ENCODE measurements around the gene DRAXIN.

DRAXIN gene

GRCh38 chr1:11690397-11691301, 861 bp upstream of the DRAXIN start:
- no peak for DNase-seq

GRCh38 chr1:11691928-11692711, 610 bp downstream of the DRAXIN start:
- no peak for DNase-seq

GRCh38 chr1:11693024-11693590, 1.6 kb downstream of the DRAXIN start:
- peak; percentile 31 for DNase-seq

- no peak for DNase-seq
These were observed 2.4 kb downstream of the DRAXIN start for GRCh38 chr1:11693917-11694316.

- no peak for DNase-seq
These were observed 4.4 kb downstream of the DRAXIN start for GRCh38 chr1:11695861-11696260.

- DNase-seq = no peak
These were observed 5.8 kb downstream of the DRAXIN start for GRCh38 chr1:11697188-11697892.

GRCh38 chr1:11697893-11698210, 6.3 kb downstream of the DRAXIN start:
- no peak for DNase-seq

- DNase-seq = no peak
These were observed 9.3 kb downstream of the DRAXIN start for GRCh38 chr1:11700601-11701467.

- no peak for DNase-seq
These were observed 10.0 kb downstream of the DRAXIN start for GRCh38 chr1:11701551-11701961.

- DNase-seq = no peak
These were observed 10.7 kb downstream of the DRAXIN start for GRCh38 chr1:11701981-11702803.

GRCh38 chr1:11703357-11704193, 12.1 kb downstream of the DRAXIN start:
- no peak for DNase-seq

- no peak for DNase-seq
These were observed 12.7 kb downstream of the DRAXIN start for GRCh38 chr1:11704194-11704529.

GRCh38 chr1:11704691-11705475, 13.4 kb downstream of the DRAXIN start:
- DNase-seq = no peak

GRCh38 chr1:11705596-11705995, 14.1 kb downstream of the DRAXIN start:
- no peak for DNase-seq

GRCh38 chr1:11706292-11706691, 14.8 kb downstream of the DRAXIN start:
- DNase-seq = no peak

- DNase-seq = no peak
These were observed 16.2 kb downstream of the DRAXIN start for GRCh38 chr1:11707621-11708276.

- DNase-seq = no peak
These were observed 17.2 kb downstream of the DRAXIN start for GRCh38 chr1:11708554-11709350.

GRCh38 chr1:11711490-11711889, 20.0 kb downstream of the DRAXIN start:
- DNase-seq = no peak
